ENCODE results near the gene NFX1.
A peak's percentile ranks its signal among the peaks of the same experiment; 100 is the strongest.
"Not testable (repeated sequence)": the region's sequence is repeated elsewhere in the genome, so short reads cannot be mapped to it uniquely, and the experiment has no call there.

Gene NFX1

DNA sequence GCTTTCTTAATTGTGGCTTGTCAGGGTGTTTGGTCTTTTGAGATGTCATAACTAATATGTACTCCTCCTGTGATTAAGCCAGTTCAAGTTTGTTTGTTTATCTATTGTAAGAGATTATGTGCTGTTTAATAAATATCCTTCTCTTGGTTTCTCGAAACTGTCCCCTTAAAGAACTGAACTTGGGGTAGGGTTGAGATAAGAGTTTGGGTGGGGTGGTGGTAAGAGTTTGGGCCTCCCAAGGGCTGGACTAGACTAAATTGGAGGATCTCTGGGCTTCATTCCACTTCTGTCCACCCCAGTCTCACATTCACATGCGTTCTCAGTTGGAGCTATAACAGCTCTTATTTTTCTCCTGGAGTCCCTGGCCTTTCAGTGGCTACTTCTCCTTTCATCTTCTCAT, 73.8 kb downstream of the NFX1 start:
- no peak for DNase-seq (ENCODE audit: low spot score)

DNA sequence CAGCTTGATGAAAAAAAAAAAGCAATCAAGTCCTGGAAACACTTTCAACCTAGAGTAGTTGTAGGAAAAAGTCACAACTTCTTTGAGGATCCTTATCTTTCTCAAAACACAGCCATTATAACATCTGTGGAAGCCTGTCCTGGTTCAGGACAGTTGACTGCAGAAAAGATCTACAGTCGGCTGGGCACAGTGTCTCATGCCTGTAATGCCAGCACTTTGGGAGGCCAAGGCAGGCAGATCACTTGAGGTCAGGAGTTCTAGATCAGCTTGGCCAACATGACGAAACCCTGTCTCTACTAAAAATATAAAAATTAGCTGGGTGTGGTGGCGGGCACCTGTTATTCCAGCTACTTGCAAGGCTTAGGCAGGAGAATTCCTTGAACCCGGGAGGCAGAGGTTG, 74.5 kb downstream of the NFX1 start:
- not testable (repeated sequence) for DNase-seq (ENCODE audit: low spot score)

DNA sequence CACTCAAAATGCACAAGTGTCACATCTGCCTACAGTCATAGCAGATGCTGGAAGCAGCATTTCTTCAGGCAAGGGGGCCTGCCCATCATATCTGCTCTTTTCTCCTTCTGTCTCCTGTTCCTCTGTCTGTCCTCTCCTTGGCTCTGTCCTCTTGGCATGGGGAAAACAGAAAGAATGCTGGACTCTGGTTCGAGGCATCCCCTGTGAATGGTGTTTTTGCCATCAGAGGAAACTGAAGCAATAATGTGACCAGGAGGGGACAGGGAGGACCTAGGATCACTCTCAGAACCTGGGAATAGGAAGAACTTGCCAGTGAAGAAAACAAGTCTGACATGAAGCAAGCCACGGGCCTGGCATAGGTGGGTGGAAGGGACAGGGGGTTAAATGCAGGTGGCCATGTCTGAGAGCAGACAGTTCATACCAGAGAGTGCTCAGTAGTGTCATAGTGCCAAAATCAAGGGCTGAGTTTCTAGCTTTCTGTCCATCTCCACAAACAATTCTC, 76.7 kb downstream of the NFX1 start:
- no peak for DNase-seq (ENCODE audit: low spot score)

DNA sequence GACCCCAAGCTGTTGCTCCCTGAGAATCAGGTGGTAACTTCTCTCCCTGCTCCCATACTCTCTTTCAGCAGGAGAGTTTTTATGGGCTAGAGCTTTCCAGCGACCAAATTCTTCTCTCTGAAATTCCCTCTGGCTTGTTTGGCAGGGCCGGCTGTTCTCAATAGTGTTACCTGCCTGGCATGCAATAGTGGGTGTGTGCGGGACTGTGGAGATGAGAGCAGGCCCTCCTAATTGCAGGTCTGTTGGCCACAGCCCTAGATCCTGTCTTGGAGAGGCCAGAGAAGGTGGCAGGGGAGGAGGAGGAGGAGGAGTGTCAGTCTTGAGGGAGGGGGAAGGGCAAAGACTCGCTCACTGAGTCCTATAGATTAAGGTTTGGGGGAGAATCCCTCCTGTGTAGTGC, 82.6 kb downstream of the NFX1 start:
- DNase-seq (ENCODE audit: low spot score), result no peak

DNA sequence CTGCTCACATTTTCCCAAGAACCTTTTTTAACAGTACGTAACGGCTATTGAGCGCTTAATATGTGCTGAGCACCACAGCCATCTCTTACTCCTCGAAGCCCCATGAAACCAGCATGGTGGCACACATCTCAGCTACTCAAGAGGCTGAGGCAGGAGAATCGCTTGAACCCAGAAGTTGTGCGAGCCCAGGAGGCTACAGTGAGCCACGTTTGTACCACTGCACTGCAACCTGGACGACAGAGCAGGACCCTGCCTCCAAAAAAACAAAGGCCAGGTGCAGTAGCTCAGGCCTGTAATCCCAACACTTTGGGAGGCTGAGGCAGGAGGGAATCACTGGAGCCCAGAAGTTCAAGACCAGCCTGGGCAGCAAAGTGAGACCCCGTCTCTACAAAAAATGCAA, 83.9 kb downstream of the NFX1 start:
- no peak for DNase-seq (ENCODE audit: low spot score)

GRCh38 chr9:33374634-33375237, 84.4 kb downstream of the NFX1 start:
- DNase-seq (ENCODE audit: low spot score), result peak; percentile 75

DNA sequence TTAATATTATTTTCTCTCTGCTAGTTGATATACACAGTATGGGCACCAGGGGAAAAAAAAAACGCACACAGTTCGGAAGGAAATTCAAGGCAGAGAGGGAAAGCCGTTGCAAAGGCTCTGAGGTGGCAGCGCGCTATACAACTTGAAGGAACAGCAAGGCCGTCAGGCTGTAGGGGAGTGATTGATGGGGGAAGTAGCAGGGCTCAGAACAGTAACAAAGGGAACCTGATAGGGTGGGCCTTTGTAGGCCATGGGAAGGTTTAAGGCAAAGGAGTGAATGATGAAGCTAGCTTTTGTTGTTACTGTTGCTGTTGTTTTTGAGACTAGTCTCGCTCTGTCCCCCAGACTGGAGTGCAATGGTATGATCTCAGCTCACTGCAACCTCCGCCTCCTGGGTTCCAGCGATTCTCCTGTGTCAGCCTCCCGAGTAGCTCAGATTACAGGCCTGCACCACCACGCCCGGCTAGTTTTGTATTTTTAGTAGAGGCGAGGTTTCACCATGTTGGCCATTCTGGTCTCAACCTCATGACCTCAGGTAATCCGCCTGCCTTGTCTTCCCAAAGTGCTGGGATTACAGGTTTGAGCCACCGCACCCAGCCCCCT, 85.0 kb downstream of the NFX1 start:
- no peak for DNase-seq (ENCODE audit: low spot score)

GRCh38 chr9:33375841-33376321, 85.6 kb downstream of the NFX1 start:
- DNase-seq (ENCODE audit: low spot score), result no peak

DNA sequence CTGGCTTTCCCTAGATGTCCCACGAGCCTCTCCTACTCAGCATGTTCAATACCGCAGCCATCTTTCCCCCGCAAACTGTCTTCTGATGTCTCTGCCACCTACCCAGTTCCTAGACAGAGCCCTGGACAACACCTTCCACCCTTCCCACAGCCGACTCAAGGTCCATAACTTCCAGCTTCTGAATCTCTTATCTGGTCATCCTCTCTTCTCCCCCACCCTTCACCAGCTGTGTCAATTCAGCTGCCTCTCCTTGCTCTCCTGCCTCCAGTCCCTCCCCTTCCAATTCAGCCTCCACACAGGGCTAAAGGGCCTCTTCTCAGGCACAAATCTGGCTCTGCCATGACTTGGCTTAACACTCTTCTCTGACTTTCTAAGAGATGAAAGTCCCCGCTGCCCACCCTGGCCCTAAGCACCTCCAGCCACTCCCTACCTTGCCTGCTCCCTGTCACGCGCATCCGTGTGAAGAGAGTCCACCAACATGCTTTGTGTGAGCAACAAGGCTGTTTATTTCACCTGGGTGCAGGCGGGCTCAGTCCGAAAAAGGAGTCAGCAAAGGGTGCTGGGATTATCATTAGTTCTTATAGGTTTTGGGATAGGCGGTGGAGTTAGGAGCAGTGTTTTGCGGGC, 86.9 kb downstream of the NFX1 start:
- DNase-seq (ENCODE audit: low spot score), result no peak

GRCh38 chr9:33378121-33378795, 87.9 kb downstream of the NFX1 start:
- DNase-seq (ENCODE audit: low spot score), result no peak

DNA sequence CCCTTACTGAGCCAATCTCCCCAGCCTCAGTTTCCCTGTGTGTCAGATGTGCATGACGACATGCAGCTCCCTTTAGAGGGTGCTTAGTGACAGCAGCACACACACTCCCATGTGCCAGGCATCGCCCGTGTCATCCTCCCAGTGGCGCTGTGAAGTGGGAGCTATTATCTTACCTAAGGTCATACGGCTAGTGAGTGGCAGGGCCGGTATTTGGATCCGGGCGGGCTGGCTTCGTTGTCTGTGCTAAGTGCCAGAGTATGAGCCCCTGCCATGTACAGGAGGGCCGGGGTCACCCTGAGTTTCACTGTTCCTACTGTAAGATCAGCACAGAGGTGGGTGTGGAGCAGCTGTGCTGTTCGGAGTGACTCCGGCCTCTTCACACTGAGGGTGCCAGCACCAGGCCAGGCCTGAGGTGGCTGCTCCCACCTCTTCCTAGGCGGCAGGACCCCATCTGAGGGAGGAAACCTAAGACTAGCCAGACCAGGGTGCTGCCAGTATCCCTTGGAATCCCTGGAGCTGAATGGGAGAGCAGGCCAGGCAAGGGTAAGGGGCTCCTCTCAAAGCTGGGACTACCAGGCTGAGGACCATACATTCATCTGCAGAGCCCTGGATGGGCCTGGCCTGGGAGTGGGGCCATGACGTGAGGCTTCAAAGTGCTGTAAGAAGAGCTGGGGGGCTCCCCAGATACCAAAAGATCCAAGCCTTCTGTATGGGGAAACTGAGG, 89.5 kb downstream of the NFX1 start:
- no peak for DNase-seq (ENCODE audit: low spot score)

- no peak for DNase-seq (ENCODE audit: low spot score)
Observed at GRCh38 chr9:33380390-33381094, 90.2 kb downstream of the NFX1 start.

GRCh38 chr9:33381231-33381791, 91.0 kb downstream of the NFX1 start:
- DNase-seq (ENCODE audit: low spot score), result no peak

GRCh38 chr9:33382397-33382796, 92.1 kb downstream of the NFX1 start:
- DNase-seq (ENCODE audit: low spot score), result not testable (repeated sequence)

DNA sequence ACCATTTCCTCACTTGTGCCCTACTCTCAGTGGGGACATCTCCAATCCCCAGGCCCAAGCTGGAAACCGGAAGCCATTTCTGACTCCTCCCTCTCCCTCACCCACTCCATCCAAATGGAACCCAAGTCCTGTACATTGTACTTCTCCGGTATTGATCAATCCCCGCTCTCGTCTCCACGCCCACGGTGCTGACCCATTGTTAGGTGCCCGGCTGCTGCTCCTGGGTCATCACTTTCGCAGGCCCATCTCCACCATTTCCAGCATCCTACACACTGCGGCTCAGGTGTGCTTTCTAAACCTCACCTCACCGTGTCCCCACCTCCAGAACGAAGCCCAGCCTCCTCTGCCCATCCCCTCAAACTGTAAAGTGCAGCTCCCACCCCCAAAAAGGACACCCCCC, 93.1 kb downstream of the NFX1 start:
- not testable (repeated sequence) for DNase-seq (ENCODE audit: low spot score)

DNA sequence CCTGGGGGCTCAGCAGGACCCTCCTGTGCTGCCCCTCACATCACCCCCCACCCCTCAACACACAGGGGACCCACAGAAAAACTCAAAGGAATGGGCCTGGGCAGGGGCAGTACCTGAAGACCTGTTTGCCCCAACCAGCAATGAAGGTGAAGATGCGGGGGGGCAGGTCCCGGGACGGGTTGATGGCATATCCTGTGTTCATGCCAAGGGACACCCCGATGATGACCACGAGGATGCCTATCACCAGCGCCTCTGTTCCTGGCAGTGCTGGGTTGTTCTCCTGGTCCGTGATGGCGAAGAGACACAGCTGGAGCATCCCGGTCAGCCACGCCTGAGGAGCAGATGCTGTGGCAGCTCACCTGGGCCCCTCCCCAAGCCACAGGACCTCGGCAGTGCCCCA, 95.2 kb downstream of the NFX1 start:
- not testable (repeated sequence) for DNase-seq (ENCODE audit: low spot score)

- DNase-seq (ENCODE audit: low spot score), result not testable (repeated sequence)
Observed at GRCh38 chr9:33385979-33386640, 95.8 kb downstream of the NFX1 start.

- not testable (repeated sequence) for DNase-seq (ENCODE audit: low spot score)
Observed at GRCh38 chr9:33386641-33386996, 96.3 kb downstream of the NFX1 start.

DNA sequence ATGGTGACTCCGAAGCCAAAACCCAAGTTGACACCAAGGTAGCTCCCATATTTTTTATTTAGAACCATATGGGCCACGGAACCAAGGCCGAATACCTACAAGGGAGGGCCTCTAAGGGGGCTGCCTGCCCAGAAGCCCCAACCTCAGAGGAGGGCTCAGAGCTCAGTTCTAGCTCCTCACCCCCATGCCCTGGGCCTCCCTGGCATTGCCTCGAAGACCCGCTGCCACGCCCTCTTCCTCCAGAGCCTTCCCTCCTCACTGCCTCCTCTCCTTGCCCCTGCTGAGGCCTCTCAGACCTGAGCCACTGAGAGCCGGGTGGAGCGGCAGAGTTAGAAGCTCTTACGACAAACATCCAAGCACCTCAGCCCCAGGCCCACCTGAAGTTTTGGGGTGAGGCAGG, 96.7 kb downstream of the NFX1 start:
- not testable (repeated sequence) for DNase-seq (ENCODE audit: low spot score)

DNA sequence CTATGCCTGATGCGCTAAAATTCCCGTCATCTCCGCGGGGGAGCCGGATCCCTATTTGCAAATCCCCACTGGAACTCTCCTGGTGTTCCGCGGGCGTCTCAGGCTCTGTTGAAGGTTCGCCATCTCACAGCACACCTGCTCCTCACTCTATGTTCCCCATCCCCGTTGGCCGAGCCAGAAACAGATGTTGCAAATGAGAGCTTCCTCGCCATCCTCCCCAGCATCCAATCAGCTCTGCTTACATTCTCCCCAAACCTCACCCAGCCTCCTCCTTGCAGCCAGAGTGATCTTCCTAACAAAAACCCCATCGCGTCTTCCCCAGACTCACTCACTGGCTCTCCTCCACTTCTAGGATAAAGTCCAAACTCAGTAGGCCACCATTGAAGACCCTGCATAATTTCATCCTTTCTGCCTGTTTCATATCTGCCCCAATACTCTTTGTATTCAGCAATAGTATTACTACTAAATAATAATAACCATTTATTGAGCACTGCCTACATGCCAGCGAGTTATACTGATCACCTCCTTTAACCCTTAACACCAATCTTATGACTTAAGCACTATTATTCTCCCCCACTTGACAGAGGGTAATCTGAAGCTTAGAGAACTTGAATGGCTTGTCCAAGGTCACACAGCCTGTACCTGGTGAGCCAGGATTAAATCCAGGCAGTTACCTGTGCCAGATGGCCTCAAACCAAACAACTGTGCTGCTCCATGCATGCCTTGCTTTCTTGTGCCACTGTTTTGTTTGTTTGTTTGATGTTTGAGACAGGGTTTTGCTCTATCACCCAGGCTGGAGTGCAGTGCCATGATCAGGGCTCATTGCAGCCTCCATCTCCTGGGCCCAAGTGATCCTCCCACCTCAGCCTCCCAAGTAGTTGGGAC, 98.0 kb downstream of the NFX1 start:
- no peak for DNase-seq (ENCODE audit: low spot score)

Data from kidney capillary endothelial cell (primary cell).